Measurements from ENCODE around the gene SCRN2.
A peak's percentile ranks its signal among the peaks of the same experiment; 100 is the strongest.

SCRN2 gene

GRCh38 chr17:47818002-47818695 is 22.9 kb downstream of the SCRN2 start:
- H3K27ac ChIP-seq (ENCODE audit: low read depth, low read length) = no peak overlapping the region
- no peak overlapping the region for H2AFZ ChIP-seq (ENCODE audit: low read length, unreplicated experiment)
- no peaks in the 10 kb centered on the region; the same call in 1 of the 2 replicates for H3K36me3 ChIP-seq (ENCODE audit: insufficient read depth, low read length)
- H3K4me1 ChIP-seq (ENCODE audit: control insufficient read depth, insufficient read depth, low read length, unreplicated experiment) = peaks cover 15% of the 10 kb centered on the region
- no peaks in the 10 kb centered on the region for H3K79me2 ChIP-seq (ENCODE audit: control insufficient read depth, insufficient read depth, low read length, unreplicated experiment)
- no peaks in the 10 kb centered on the region for H3K27me3 ChIP-seq (ENCODE audit: insufficient read depth, low read length)
- H3K4me3 ChIP-seq (ENCODE audit: low read depth, low read length) = no peak overlapping the region

GRCh38 chr17:47816947-47817346 is 24.1 kb downstream of the SCRN2 start:
- H3K79me2 ChIP-seq (ENCODE audit: control insufficient read depth, insufficient read depth, low read length, unreplicated experiment) = no peaks in the 10 kb centered on the region
- H3K4me1 ChIP-seq (ENCODE audit: control insufficient read depth, insufficient read depth, low read length, unreplicated experiment) = peaks cover 6% of the 10 kb centered on the region
- H3K36me3 ChIP-seq (ENCODE audit: insufficient read depth, low read length) = no peaks in the 10 kb centered on the region; the same call in 1 of the 2 replicates
- no peak overlapping the region for H3K27ac ChIP-seq (ENCODE audit: low read depth, low read length)
- no peak overlapping the region for H3K4me3 ChIP-seq (ENCODE audit: low read depth, low read length)
- H3K27me3 ChIP-seq (ENCODE audit: insufficient read depth, low read length) = no peaks in the 10 kb centered on the region
- no peak overlapping the region for H2AFZ ChIP-seq (ENCODE audit: low read length, unreplicated experiment)

DNA sequence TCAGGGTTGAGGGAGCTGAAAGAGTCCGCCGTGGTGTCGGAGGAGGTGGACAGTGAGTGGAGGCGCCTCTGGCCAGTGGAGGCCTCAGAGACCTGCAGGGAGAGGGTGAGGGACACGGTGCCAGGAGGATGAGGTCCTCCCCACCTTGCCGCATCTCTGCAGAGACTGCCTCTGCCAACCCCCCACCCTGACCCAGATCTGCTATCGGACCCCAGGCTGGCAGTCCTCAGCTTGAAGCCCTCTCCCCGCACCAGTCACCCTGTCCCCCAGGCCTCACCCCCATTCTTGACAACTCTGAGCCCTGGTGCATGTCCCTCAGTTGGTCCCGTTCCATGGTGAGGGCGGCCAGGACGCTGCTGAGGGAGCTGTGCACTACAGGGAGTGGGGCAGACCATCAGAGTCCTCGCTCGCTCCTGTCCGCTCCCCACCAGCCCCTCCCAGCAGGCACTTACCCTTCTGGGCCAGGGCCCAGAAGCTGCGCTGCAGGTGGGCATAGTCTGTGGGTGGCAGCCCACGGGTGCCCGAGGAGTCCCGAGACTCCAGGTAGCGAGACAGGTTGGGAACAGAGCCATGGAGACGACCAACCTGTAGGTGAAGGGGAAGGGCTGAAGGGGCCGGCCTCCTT is 24.9 kb downstream of the SCRN2 start:
- Histone ChIP-seq H3K36me3 (ENCODE audit: insufficient read depth, low read length) (no peaks in the 10 kb centered on the region; the same call in 1 of the 2 replicates), H3K27me3 (ENCODE audit: insufficient read depth, low read length) (no peaks in the 10 kb centered on the region), H3K79me2 (ENCODE audit: control insufficient read depth, insufficient read depth, low read length, unreplicated experiment) (no peaks in the 10 kb centered on the region), H3K4me3 (ENCODE audit: low read depth, low read length) (no peak overlapping the region), H2AFZ (ENCODE audit: low read length, unreplicated experiment) (no peak overlapping the region), H3K27ac (ENCODE audit: low read depth, low read length) (no peak overlapping the region), H3K4me1 (ENCODE audit: control insufficient read depth, insufficient read depth, low read length, unreplicated experiment) (peaks cover 5% of the 10 kb centered on the region)

- H2AFZ ChIP-seq (ENCODE audit: low read length, unreplicated experiment) = no peak overlapping the region
- H3K4me3 ChIP-seq (ENCODE audit: low read depth, low read length) = no peak overlapping the region
- peaks cover 8% of the 10 kb centered on the region for H3K4me1 ChIP-seq (ENCODE audit: control insufficient read depth, insufficient read depth, low read length, unreplicated experiment)
- H3K27ac ChIP-seq (ENCODE audit: low read depth, low read length) = no peak overlapping the region
- H3K36me3 ChIP-seq (ENCODE audit: insufficient read depth, low read length) = no peaks in the 10 kb centered on the region; the same call in 1 of the 2 replicates
- H3K79me2 ChIP-seq (ENCODE audit: control insufficient read depth, insufficient read depth, low read length, unreplicated experiment) = no peaks in the 10 kb centered on the region
- H3K27me3 ChIP-seq (ENCODE audit: insufficient read depth, low read length) = no peaks in the 10 kb centered on the region
Observed at GRCh38 chr17:47815106-47815918, 25.8 kb downstream of the SCRN2 start.

DNA sequence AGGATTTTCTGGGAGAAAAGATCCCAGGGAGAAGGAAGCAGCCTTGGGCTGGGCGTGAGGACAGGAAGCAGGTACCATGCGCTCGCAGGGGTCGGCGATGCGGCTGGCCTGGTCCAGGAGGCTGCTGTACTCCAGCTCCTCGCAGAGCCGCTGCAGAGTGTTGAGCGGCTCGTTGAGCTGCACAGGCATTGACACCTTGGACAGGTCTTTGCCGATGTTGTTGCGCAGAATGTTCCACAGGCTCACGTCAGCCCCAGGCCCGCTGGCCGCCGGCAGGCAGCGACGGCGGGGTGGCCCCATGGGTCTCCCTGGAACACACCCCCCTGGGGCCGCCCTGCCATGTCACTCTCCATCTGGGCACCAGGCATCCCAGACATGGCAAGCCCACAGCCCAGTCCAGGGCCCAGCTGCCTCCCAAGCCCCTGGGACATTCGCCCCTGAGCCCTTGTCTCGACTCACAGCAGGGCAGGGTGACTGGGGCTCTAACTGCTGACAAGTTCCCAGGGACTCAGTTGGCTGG is 27.5 kb downstream of the SCRN2 start:
- Histone ChIP-seq H3K27ac (ENCODE audit: low read depth, low read length) (no peak overlapping the region), H3K27me3 (ENCODE audit: insufficient read depth, low read length) (no peaks in the 10 kb centered on the region), H3K79me2 (ENCODE audit: control insufficient read depth, insufficient read depth, low read length, unreplicated experiment) (no peaks in the 10 kb centered on the region), H3K36me3 (ENCODE audit: insufficient read depth, low read length) (peaks cover 3% of the 10 kb centered on the region; the same call in 1 of the 2 replicates), H2AFZ (ENCODE audit: low read length, unreplicated experiment) (no peak overlapping the region), H3K4me3 (ENCODE audit: low read depth, low read length) (no peak overlapping the region), H3K4me1 (ENCODE audit: control insufficient read depth, insufficient read depth, low read length, unreplicated experiment) (peaks cover 20% of the 10 kb centered on the region)

DNA sequence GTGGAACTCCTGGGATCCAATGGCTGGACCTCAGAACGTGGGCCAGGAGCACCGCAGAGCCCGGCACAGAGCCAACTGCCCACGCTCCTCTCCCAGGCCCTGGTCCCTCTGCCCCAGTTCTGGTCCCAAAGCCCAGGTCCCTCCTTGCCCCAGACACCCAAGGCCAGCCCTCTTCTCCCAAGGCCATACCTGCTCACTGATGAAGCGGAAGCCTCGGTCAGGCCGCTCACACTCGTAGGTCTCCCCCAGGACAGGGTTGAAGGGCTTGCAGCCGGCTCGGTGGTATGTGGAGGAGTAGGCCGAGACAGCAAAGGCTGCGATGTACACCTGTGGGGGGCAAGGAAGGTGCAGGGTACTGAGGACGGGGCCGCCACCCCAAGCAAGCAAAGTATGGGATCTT is 28.0 kb downstream of the SCRN2 start:
- Histone ChIP-seq H3K4me1 (ENCODE audit: control insufficient read depth, insufficient read depth, low read length, unreplicated experiment) (peaks cover 20% of the 10 kb centered on the region), H3K79me2 (ENCODE audit: control insufficient read depth, insufficient read depth, low read length, unreplicated experiment) (no peaks in the 10 kb centered on the region), H3K27ac (ENCODE audit: low read depth, low read length) (no peak overlapping the region), H3K36me3 (ENCODE audit: insufficient read depth, low read length) (0 out of 2 replicates have a peak, but pooled peaks cover 5% of the 10 kb centered on the region), H3K27me3 (ENCODE audit: insufficient read depth, low read length) (no peaks in the 10 kb centered on the region), H2AFZ (ENCODE audit: low read length, unreplicated experiment) (no peak overlapping the region), H3K4me3 (ENCODE audit: low read depth, low read length) (no peak overlapping the region)

DNA sequence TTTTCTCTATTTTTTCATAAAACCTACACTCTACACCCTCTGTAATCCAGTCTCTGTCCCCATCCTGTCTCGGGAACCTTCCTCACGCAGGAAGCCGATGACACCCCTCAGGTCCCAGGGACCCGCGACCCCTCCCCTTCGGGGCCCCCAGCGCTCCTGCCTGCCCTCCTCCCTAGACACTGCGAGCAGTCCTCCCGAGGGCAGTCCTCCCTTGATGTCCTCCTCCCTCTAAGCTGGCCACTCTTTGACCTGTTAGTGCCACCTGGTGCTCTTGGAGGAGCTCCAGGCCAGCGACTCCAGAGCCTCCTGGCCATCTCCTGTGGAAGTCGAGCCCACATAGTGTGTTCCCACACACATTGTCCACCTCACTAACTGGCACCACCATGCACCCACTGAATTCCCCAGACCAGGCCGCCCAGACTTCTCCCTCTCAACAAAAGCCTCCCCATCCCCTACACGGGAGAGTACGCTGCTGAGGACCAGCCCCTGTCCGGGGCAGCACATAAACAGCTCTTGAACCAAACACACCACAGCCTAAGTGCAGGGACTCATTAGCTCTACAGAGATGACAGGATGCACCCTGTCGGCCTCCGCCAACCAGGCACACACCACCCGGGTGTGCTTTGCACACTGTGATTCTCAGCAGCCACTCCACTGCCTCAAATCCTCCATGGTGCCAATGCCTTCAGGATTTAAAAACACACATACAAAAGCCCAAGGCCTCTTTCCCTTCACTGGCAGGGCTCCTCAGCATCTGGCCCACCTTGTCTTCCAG is 28.7 kb downstream of the SCRN2 start:
- Histone ChIP-seq H3K27ac (ENCODE audit: low read depth, low read length) (no peak overlapping the region), H2AFZ (ENCODE audit: low read length, unreplicated experiment) (no peak overlapping the region), H3K36me3 (ENCODE audit: insufficient read depth, low read length) (0 out of 2 replicates have a peak, but pooled peaks cover 5% of the 10 kb centered on the region), H3K79me2 (ENCODE audit: control insufficient read depth, insufficient read depth, low read length, unreplicated experiment) (no peaks in the 10 kb centered on the region), H3K4me3 (ENCODE audit: low read depth, low read length) (no peak overlapping the region), H3K4me1 (ENCODE audit: control insufficient read depth, insufficient read depth, low read length, unreplicated experiment) (peaks cover 20% of the 10 kb centered on the region), H3K27me3 (ENCODE audit: insufficient read depth, low read length) (no peaks in the 10 kb centered on the region)

- Histone ChIP-seq H3K4me1 (ENCODE audit: control insufficient read depth, insufficient read depth, low read length, unreplicated experiment) (peaks cover 20% of the 10 kb centered on the region), H3K79me2 (ENCODE audit: control insufficient read depth, insufficient read depth, low read length, unreplicated experiment) (no peaks in the 10 kb centered on the region), H3K27me3 (ENCODE audit: insufficient read depth, low read length) (no peaks in the 10 kb centered on the region), H2AFZ (ENCODE audit: low read length, unreplicated experiment) (no peak overlapping the region), H3K27ac (ENCODE audit: low read depth, low read length) (no peak overlapping the region), H3K4me3 (ENCODE audit: low read depth, low read length) (no peak overlapping the region), H3K36me3 (ENCODE audit: insufficient read depth, low read length) (0 out of 2 replicates have a peak, but pooled peaks cover 5% of the 10 kb centered on the region)
Observed at GRCh38 chr17:47811709-47812108, 29.4 kb downstream of the SCRN2 start.

DNA sequence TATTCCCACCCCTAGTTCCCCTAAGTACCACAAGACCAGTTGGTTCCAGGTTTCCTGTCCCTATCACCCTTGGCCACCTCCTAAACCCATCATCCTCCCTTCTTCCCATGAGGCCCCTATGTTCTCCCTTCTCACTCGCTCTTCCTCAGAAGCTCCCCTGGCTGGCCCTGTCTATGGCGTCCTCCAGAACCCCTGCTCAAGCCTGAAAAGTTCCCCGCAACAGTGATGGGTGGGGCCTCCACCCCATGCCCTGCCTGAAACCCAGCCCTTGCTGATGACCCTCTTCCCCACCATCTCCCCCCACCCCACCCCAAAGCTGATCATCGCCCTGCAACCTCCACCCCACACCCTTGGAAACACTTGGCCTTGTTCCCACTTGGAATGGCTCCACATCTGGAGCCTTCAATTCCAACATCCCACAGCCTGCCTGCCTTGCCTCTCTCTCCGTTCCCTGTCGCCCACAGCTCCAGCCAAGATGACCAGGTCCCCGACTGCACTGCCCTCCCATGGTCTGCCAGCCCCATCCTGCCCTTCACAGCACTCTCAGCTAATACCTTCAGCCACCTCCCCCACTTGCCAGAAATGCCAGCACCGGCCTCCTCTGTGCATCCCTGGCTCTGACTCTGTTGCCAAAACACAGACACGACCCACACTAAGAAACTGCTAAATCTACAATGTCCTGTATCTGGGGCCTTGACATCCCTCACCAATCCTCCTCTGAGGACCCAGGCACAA is 30.0 kb downstream of the SCRN2 start:
- no peak overlapping the region for H3K4me3 ChIP-seq (ENCODE audit: low read depth, low read length)
- no peaks in the 10 kb centered on the region for H3K79me2 ChIP-seq (ENCODE audit: control insufficient read depth, insufficient read depth, low read length, unreplicated experiment)
- H3K4me1 ChIP-seq (ENCODE audit: control insufficient read depth, insufficient read depth, low read length, unreplicated experiment) = peaks cover 20% of the 10 kb centered on the region
- peak overlapping the region; percentile 74; the same call in 1 of the 2 replicates for H3K27ac ChIP-seq (ENCODE audit: low read depth, low read length)
- no peaks in the 10 kb centered on the region for H3K27me3 ChIP-seq (ENCODE audit: insufficient read depth, low read length)
- H2AFZ ChIP-seq (ENCODE audit: low read length, unreplicated experiment) = no peak overlapping the region
- 0 out of 2 replicates have a peak, but pooled peaks cover 5% of the 10 kb centered on the region for H3K36me3 ChIP-seq (ENCODE audit: insufficient read depth, low read length)

All from ACC112 (cell line).